Endodermal cell (in vitro differentiated cells): ENCODE results near the gene BIRC5. TPM values are rescaled to one million over a fixed set of nuclear protein-coding genes. Genes with fewer than 3 reads are reported as not detected.
A peak's percentile ranks its signal among the peaks of the same experiment; 100 is the strongest.

Experiments
- DNase-seq: peaks from one replicate; pipeline ENCODE4 v3.0.0-alpha.2; 2017
- H3K27ac ChIP-seq: 2 replicates; pipeline ENCODE4 v1.5.1; 2013; ENCODE audit warnings: mild to moderate bottlenecking, low read depth, low read length, moderate library complexity
- H3K27me3 ChIP-seq: 2 replicates; pipeline ENCODE4 v1.6.1; 2013; ENCODE audit warnings: mild to moderate bottlenecking, low read length, moderate library complexity; ENCODE audit not compliant: insufficient read depth, control insufficient read depth, poor library complexity, severe bottlenecking
- H3K36me3 ChIP-seq: 2 replicates; pipeline ENCODE4 v1.7.0; 2013; ENCODE audit warnings: mild to moderate bottlenecking, low read length, moderate library complexity; ENCODE audit not compliant: control insufficient read depth, insufficient read depth
- H3K4me1 ChIP-seq: one replicate; pipeline ENCODE4 v1.7.0; 2013; ENCODE audit warnings: low read length; ENCODE audit not compliant: control insufficient read depth, insufficient read depth
- H3K4me3 ChIP-seq: 2 replicates; pipeline ENCODE4 v1.5.1; 2013; ENCODE audit warnings: mild to moderate bottlenecking, low read length, moderate library complexity
- H3K9ac ChIP-seq: 2 replicates; pipeline ENCODE4 v1.6.1; 2013; ENCODE audit warnings: mild to moderate bottlenecking, low read length, moderate library complexity; ENCODE audit not compliant: poor library complexity, severe bottlenecking; ENCODE audit errors: extremely low read depth
- H3K9me3 ChIP-seq: 2 replicates; pipeline ENCODE4 v1.6.1; 2013; ENCODE audit warnings: mild to moderate bottlenecking, low read length, moderate library complexity; ENCODE audit not compliant: control insufficient read depth
- H3K27ac Mint-ChIP-seq: 2 replicates; pipeline ENCODE4 v1.8.0; 2020; ENCODE audit warnings: mixed read lengths
- H3K27me3 Mint-ChIP-seq: 2 replicates; pipeline ENCODE4 v1.8.0; 2021; ENCODE audit warnings: mild to moderate bottlenecking, mixed read lengths; ENCODE audit not compliant: insufficient read depth
- H3K36me3 Mint-ChIP-seq: 2 replicates; pipeline ENCODE4 v1.8.0; 2020; ENCODE audit warnings: low read depth, mixed read lengths
- H3K4me1 Mint-ChIP-seq: 2 replicates; pipeline ENCODE4 v1.8.0; 2020; ENCODE audit warnings: mixed read lengths
- H3K4me3 Mint-ChIP-seq: 2 replicates; pipeline ENCODE4 v1.8.0; 2020; ENCODE audit warnings: mild to moderate bottlenecking, moderate library complexity, mixed read lengths
- H3K9me3 Mint-ChIP-seq: 2 replicates; pipeline ENCODE4 v1.8.0; 2020; ENCODE audit warnings: mild to moderate bottlenecking, mixed read lengths
- WGBS, 2 experiments: methylation state at CpG; one replicate each; pipeline versions ENCODE4 v1.1.5 to v1.1.7; 2013; ENCODE audit warnings: missing lambda C conversion rate in 2 of 2, mixed read lengths in 1 of 2; ENCODE audit not compliant: insufficient coverage in 1 of 2, insufficient read length in 1 of 2; 5-methylcytosine and 5-hydroxymethylcytosine counted together
- total RNA-seq, 2 donors: library from RNA; stranded (reverse); fragmentation: NEBNext Ultra II Directional in 1 of 2; extraction: Animal tissue kit (Norgen Biotek cat#: 25700) in 1 of 2; gene quantifications; 2 replicates in 1 of 2; 3 replicates in 1 of 2; pipeline ENCODE4 v1.2.1, GENCODE V29; 2021
- TF ChIP-seq, protein P1 (sequence below): fragments of 200-600 bp; sonication (generic); conservative IDR thresholded peaks from 2 replicates; pipeline ENCODE4 v1.5.0; 2021; ENCODE audit warnings: antibody characterized with exemption, mild to moderate bottlenecking

The BIRC5 gene
- total RNA-seq, 2 donors from 2014 or later, result 59.7 to 89.6 TPM

DNA sequence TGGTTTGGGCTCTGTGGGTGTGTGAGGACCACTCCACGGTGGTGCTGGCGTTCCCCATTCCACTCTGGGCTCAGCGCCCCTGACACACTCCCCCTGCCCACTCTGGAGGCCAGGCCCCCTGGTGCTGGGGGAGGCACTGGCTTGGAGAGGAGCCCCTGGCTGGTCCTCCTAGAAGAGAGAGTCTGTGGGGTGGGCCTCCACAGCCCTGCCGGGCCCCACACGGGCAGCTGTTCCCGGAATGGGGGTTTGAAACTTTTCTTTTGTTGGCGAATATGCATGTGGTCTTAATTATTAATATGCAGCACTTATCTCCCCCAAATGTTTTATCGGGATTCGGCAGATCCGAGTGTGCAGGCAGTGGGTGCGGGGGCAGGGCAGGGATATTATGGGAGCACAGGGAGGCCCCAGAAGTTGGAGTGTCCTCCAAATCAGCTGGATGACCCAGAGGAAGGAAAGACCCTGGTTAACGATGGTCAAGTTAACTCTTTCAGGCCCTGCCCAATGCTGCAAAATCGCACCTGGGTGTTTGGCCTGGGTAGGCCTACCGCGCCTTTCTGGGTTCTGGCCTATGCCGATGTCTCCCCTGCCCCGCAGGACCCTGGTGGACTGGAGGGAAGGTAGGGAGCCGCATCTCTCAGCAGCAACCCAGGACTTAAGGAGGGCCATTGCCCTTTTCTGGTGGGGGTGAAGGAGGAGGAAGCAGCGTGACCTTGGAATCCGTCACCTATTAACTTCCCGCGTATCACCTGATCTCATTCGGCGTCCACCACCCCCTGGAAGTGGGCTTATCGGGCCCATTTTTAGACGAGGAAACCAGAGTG, 53.4 kb downstream of the BIRC5 start:
- peak; percentile 68 for DNase-seq
- Mint-ChIP-seq H3K36me3 (no peaks in the 10 kb centered on the region), H3K27ac (no peak overlapping the region), H3K4me1 (peaks cover 57% of the 10 kb centered on the region), H3K4me3 (peak overlapping the region; percentile 52), H3K27me3 (no peaks in the 10 kb centered on the region), H3K9me3 (no peaks in the 10 kb centered on the region)
- TF ChIP-seq, protein P1, sequence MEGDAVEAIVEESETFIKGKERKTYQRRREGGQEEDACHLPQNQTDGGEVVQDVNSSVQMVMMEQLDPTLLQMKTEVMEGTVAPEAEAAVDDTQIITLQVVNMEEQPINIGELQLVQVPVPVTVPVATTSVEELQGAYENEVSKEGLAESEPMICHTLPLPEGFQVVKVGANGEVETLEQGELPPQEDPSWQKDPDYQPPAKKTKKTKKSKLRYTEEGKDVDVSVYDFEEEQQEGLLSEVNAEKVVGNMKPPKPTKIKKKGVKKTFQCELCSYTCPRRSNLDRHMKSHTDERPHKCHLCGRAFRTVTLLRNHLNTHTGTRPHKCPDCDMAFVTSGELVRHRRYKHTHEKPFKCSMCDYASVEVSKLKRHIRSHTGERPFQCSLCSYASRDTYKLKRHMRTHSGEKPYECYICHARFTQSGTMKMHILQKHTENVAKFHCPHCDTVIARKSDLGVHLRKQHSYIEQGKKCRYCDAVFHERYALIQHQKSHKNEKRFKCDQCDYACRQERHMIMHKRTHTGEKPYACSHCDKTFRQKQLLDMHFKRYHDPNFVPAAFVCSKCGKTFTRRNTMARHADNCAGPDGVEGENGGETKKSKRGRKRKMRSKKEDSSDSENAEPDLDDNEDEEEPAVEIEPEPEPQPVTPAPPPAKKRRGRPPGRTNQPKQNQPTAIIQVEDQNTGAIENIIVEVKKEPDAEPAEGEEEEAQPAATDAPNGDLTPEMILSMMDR, result no peak
- Histone ChIP-seq H3K27me3 (no peaks in the 10 kb centered on the region), H3K4me3 (no peak overlapping the region), H3K4me1 (peaks cover 39% of the 10 kb centered on the region), H3K27ac (no peak overlapping the region), H3K9ac (no peak overlapping the region), H3K36me3 (no peaks in the 10 kb centered on the region), H3K9me3 (no peaks in the 10 kb centered on the region)
- WGBS, 2 experiments, result 81 to 87% methylated on average over 17 to 26 of the region's 26 CpGs

DNA sequence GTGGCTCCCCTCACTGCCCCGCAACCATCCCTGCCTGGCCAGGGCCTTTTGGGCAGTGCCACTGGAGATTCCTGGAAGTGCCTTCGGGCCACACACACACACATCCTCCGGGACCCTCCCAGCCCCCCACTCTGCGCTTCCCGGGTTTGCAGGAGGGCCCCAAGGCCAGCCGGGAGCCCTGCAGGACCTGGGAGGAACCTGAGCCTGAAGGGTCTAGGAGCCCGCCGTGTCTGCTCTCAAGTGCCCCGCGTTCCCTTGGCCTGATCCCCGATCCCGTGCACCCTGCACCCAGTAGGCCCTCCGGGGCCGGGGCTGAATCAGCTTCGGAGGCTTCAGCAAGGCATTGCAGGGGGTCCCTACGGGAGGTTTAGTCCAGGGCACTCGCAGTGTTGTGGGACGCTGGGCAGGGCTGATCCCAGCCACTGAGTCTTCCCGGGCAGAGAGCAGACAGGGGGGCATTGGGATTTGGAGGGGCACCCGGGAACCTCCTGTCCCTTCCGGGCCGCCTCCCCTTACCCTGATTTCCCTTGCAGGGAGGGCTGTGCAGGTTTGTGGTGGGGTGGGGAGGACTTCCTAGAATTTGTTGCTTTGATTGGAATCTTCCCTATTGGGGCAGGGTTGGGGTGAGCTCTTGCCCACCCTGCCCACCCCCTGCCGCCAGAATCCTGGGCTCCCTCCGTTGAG, 54.3 kb downstream of the BIRC5 start:
- 56 to 68% methylated on average over 7 to 24 of the region's 24 CpGs for WGBS, 2 experiments
- H3K9me3 ChIP-seq, result no peaks in the 10 kb centered on the region

More for the DNA sequence above, 54.3 kb downstream of the BIRC5 start:
- Histone ChIP-seq H3K9ac (no peak overlapping the region), H3K36me3 (no peaks in the 10 kb centered on the region), H3K27ac (no peak overlapping the region), H3K27me3 (no peaks in the 10 kb centered on the region), H3K4me1 (peaks cover 42% of the 10 kb centered on the region), H3K4me3 (no peak overlapping the region)
- peak; percentile 74 for DNase-seq
- Mint-ChIP-seq H3K4me1 (peaks cover 64% of the 10 kb centered on the region), H3K4me3 (peak overlapping the region; percentile 52), H3K9me3 (peaks cover 2% of the 10 kb centered on the region), H3K36me3 (peaks cover 3% of the 10 kb centered on the region), H3K27ac (peak overlapping the region; percentile 92), H3K27me3 (no peaks in the 10 kb centered on the region)
- TF ChIP-seq, protein P1, result no peak
